Choroid plexus epithelial cell (primary cell): ENCODE measurements around the gene RERE.

Experiments
- DNase-seq: peaks from one replicate; pipeline ENCODE4 v3.0.0-alpha.2; 2010; ENCODE audit warnings: low read depth
- H3K4me3 ChIP-seq: 2 replicates; pipeline ENCODE4 v1.5.1; 2011; ENCODE audit warnings: low read depth, mild to moderate bottlenecking, control low read depth, low read length, moderate library complexity
- CTCF ChIP-seq: conservative IDR thresholded peaks from 2 replicates; pipeline ENCODE4 v1.5.1; 2011; ENCODE audit warnings: low read depth, mild to moderate bottlenecking, control low read depth, inconsistent platforms, low read length, moderate library complexity

RERE gene

GRCh38 chr1:8753736-8754135 lies 63.7 kb downstream of the RERE start:
- no peak overlapping the region for H3K4me3 ChIP-seq
- no peak for DNase-seq
- TF ChIP-seq CTCF = no peak

GRCh38 chr1:8752921-8753713 lies 64.3 kb downstream of the RERE start:
- TF ChIP-seq CTCF = no peak

GRCh38 chr1:8752411-8752810 lies 65.0 kb downstream of the RERE start:
- TF ChIP-seq CTCF = no peak
- no peak for DNase-seq

More at GRCh38 chr1:8752921-8753713, 64.3 kb downstream of the RERE start:
- no peak for DNase-seq
- H3K4me3 ChIP-seq = no peak overlapping the region

GRCh38 chr1:8751984-8752383 lies 65.5 kb downstream of the RERE start:
- DNase-seq = no peak
- no peak overlapping the region for H3K4me3 ChIP-seq
- no peak for TF ChIP-seq CTCF

More at GRCh38 chr1:8752411-8752810, 65.0 kb downstream of the RERE start:
- no peak overlapping the region for H3K4me3 ChIP-seq

GRCh38 chr1:8747879-8748825 lies 69.3 kb downstream of the RERE start:
- H3K4me3 ChIP-seq = no peak overlapping the region
- no peak for DNase-seq
- no peak for TF ChIP-seq CTCF

GRCh38 chr1:8746554-8746953 lies 70.9 kb downstream of the RERE start:
- no peak for TF ChIP-seq CTCF
- H3K4me3 ChIP-seq = no peak overlapping the region
- no peak for DNase-seq
